ENCODE measurements around the gene CNTNAP5.

CNTNAP5 gene

DNA sequence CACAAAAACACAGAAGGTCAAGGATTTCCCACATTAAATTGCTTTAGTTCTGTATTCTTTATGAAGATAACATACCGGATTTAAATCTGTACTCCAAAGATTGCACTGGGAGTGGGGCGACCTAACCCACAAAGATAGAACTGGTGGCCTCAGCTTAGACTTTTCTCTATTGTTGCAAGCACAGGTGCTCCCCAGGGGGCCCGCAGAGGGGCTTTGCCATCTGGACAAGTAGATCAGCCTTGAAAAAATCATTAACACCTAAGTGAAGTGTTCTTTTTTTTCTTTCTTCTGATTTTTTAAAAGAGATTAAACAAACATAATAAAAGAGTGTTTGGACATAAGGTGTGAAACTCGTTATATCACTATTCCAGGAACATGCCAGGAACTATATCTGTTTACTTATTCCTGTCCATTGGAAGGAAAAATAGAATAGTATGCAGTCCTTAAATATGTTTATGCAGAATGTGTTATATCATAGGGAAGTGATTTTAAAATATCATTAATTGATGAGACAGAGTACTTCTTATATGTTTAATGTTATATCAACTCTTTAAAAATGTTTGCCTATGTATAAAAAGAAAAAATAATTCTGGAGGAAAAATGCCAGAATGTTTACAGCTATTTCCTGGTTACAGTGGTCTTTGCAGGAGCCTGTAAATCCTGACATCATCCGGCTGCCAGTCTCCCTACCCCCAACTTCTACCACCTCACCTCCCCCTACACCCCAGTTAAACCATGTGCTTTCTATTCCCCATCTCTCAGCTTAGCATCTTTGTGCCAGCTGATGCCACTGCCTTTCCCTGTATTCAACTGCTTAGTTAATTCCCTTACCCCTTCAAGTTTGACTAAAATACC is 679.2 kb downstream of the CNTNAP5 start:
- DNase-seq: no peak

DNA sequence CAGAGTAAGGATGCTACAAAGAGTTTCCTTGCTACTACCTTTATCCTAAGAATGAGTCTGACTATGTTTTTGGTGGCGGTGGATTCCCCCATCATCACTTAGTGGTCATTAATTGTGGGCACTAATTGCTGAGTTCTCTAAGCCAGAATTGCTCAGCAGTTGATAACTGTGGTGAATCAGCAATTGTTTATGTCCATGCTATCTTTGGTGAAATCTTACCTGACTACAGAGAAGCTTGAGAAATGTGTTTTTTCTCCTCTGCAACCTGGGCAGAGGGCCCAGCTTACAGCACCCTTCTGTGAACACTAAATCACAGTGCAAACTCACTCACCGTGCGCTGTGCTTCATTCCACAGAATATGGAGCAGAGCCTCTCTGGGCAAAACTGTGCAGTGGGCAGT is 683.6 kb downstream of the CNTNAP5 start:
- DNase-seq: no peak

DNA sequence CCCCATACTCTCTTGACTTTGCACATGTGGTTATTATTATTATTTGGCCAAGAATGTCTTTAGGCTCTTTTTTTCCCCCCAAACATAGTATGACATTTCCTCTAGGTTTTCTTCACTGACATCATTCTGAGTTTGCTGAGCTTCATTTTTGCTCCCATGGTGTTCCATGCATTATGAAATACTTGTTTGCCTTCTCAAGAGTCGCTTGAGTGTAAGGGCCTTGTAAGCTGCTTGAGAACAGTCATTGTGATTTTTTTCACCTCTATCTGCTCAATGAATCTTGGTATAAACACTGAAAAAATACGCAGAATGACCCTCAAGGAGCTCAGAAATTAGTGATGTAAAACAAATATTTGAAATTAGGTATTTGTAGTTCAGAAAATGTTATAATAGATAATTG is 688.9 kb downstream of the CNTNAP5 start:
- no peak for DNase-seq

DNA sequence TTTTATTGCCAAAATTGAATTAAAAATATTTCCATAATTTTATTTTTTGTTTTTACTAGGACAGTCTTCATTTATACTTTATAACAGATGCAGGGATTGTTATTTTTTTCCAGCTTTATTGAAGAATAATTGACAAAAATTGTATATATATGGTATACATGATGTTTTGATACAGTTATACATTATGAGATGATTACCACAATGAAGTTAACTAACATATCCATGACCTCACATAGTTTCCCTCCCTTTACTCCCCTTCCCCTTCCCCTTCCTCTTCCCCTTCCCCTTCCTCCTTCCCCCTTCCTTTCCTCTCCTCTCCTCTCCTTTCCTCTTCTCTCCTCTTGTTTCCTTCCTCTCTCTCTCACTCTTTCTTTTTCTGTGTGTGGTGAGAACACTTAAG is 700.1 kb downstream of the CNTNAP5 start:
- DNase-seq: no peak

DNA sequence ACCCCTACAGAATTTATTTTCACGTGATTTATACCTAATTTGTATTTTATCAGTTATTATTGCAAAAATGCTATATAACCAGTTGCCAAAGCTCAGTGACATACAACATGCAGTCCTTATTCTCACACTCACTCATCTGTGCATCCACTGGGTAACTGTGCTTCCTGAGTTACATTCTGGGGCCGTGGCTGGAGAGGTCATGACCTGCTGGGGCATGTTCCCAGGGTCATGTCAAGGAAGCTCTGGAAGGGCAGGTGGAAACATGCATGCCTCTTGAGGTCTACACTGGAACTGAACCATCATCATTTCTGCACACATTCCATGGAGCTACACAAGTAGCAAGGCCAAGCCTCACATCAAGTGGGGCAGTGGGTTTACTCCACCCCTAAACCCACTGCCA is 715.5 kb downstream of the CNTNAP5 start:
- DNase-seq: no peak

- no peak for DNase-seq
Measured at GRCh38 chr2:124753842-124754241, 728.8 kb downstream of the CNTNAP5 start.

DNA sequence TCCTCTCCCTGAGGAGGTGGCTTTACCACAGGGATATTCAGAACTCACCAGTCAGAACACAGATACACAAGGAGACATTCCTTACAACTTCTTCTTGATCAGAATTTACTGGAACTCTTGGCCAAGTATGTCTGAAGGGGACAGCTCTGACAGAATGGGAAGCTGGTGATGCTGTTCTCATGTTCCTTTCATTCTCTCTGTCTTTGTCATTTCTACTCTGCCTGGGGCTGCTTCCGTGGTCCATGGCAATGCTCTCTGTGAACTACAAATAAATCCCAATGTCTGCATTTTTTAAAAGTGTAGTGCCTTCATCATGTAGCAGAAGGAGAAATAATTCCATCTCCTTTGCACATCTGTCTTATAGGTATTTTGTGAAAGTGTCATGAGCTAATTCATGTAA is 730.3 kb downstream of the CNTNAP5 start:
- no peak for DNase-seq

GRCh38 chr2:124756048-124756447 is 731.0 kb downstream of the CNTNAP5 start:
- no peak for DNase-seq

DNA sequence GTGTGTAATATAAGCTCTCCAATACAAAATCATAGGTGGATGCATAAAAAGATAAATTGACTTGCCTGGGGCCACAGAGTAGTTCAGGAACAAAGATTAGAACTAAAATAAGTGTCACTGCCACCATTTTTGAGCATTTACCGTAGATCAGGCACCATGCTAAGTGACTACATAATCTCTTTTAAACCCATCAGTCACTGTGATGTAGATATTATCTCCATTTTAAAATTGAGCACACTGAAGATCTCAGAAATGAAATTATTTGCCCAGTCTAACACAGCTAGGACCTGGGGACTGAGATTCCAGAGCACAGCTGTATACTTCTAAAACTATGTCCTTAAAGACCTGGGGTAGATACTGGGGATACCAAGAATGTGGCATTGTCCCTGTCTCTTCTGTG is 737.3 kb downstream of the CNTNAP5 start:
- DNase-seq: no peak

- no peak for DNase-seq
Measured at GRCh38 chr2:124763611-124764010, 738.5 kb downstream of the CNTNAP5 start.

DNA sequence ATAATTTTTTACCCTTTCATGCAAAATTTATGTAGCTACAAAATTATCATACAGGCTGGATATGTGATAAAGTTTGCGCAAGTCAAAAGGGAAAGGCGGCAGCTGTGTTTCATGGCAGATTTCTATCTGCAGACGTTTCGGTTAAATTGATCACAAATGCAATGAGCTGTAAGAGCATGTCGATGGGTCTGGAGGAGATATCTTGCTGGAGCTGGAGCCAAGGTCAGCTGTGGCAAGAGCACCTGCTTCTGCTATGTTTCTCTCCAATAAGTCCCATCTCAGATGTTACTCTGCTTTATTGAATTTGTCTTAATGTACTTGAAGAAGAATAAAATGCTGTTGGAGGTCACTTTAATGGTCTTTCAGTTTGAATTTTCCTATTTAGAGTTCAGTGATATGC is 749.7 kb downstream of the CNTNAP5 start:
- DNase-seq: no peak

DNA sequence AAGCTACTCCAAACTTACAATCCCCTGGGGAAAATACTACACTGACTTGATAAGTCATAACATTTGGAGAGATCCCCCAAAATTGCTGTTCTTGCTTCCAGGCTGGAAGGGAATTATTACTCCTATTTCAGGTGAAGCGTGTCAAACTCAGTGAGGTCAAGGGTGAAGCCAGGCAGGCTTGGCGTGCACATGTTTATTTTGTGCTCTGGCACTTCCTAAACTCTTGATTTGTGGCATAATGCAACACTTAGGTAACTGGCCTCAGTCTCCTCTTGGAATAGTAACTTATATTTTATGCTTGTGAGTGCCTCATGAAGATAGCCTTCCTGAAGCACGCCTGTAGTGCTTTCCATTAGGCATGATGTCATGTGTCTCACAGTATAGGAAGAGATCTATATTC is 751.2 kb downstream of the CNTNAP5 start:
- no peak for DNase-seq

GRCh38 chr2:124778076-124778475 is 753.0 kb downstream of the CNTNAP5 start:
- no peak for DNase-seq

- no peak for DNase-seq
Measured at GRCh38 chr2:124796647-124797046, 771.6 kb downstream of the CNTNAP5 start.

DNA sequence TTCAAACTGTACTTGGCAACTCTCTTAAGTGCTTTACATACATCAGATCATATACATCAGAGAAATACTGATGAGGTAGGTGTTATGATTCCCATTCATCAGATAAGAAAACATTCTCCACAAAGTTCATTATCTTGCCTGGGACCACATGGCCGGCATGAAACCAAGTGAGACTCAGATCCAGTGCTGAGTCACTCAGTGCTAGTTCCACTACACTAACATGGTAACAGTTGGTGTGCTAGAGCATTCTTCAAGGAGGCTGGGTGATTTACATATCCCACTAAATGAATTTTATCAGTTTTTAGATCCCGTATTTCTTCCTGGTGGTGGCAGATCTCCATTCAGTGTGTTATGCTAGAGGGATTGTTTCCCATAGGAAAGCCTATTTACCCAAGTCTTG is 772.0 kb downstream of the CNTNAP5 start:
- no peak for DNase-seq

DNA sequence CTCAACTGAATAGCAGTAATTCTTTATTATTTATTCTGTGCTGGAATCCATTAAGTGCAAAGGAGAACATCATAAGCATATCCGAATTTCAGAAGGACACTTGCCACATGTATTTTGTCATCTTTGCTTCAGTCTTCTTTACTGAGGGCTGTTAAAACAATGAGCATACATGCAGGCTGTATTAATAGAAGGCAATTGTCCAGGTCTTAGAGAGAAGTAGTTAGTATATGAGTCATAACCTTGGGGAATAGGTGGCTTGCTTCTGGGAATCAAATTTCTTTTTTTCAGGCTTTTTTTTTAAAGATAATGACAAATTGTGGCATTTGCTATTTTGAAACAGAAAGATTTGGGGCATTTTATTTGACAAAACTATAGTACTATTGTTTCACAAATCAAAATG is 773.5 kb downstream of the CNTNAP5 start:
- no peak for DNase-seq

DNA sequence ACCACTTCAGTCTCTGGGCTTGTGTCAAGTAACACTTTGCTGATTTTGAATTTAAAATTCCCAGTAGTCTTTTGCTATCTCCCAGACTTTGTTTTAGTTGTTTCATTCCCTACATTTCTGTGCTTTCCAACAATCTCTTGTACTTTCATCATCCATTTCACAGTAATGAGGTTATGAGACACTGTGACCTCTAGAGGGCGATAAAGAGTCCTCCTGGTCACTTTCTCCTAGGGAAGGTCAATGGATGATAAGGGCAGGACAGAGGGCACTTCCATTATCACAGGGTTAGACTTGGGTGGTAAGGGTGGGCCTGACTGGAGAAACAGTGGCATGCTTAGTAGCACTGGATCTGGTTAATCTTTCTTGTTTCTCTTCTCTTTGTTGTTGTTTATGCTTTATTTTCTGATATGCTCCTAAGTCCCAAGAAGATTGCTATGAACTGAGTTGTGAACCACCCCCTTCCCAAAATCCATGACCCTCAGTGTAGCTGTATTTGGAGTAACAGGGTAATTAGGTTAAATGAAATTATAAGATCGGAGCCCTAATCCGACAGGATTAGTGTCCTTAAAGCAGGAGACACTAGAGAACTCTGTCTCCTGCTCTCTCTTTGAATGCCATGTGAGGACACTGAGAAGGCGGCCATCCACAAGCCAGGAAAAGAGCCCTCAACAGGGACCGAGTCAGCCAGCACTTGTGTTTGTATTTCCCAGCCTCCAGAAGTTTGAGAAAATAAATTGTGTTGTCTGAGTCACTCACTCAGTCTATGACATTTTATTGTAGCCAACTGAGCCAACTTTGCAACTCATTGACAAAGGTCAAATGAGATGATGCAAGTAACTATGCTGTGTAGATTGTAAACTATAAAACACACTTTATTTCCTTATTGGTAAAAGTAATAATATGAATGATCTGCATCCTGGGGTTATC is 779.2 kb downstream of the CNTNAP5 start:
- DNase-seq: peak; percentile 2

DNA sequence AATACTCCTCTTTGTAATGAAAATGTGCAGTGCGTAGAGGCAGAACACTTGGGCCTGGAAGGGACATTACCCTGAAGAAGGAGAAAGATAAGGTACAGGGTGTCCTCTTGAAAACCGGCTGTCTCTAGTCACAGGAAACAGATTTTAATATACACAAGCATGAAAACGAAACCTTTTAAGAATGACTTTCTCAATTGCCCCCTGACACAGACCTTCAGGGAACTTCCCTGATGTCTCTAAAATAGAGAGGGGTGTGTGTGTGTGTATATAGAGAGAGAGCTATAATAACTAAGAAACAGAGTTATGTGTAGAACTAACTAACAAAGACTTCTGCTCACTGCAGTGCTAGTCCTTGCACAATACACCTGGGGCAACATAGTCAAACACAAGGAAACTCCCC is 780.0 kb downstream of the CNTNAP5 start:
- no peak for DNase-seq

GRCh38 chr2:124810132-124810531 is 785.0 kb downstream of the CNTNAP5 start:
- DNase-seq: no peak

GRCh38 chr2:124814968-124815745 is 790.1 kb downstream of the CNTNAP5 start:
- DNase-seq: no peak

DNA sequence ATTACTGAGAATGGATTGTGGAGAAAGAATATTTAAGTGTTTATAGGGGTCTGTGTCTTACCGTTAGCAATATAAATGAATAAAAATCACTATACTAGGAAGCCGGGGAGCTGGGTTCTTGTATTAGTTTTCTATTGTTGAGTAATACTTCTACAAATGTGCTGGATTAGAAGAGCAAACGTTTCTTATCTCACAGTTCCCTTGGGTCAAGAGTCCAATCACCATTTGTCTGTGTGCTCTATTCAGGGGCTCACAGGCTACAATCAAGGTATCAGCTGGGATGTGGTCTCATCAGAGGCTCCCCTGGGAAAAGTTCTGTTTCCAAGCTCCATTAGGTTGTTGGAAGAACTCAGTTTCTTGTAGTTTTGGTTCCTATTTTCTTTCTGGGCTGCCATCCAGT is 790.9 kb downstream of the CNTNAP5 start:
- no peak for DNase-seq

GRCh38 chr2:124822516-124822915 is 797.4 kb downstream of the CNTNAP5 start:
- DNase-seq: no peak

DNA sequence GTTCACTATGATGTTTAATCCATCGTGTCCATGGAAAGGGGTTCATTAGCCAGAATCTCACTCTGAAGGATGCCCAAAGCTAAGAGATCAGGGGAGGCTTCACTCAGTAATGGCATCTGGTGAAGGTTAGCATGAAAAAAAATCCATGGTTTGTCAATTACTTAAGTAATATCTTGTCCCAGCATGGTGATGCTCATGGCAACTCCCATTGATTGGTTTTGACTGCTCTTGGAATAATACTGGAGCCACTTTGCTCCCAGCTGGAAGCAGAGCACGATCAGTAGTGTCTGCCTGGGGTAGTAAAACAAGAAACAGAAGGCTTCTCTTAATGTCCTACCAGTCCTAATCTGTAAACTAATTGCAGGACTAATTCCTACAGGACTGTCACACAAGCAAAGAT is 799.4 kb downstream of the CNTNAP5 start:
- DNase-seq: no peak

Measured in fibroblast of skin of abdomen (primary cell).